Bronchial epithelial cell (primary cell): Measurements from ENCODE around the gene STN1. TPM values are rescaled to one million over a fixed set of nuclear protein-coding genes. Genes with fewer than 3 reads are reported as not detected.

ENCODE experiments used
- DNase-seq: peaks from one replicate; pipeline ENCODE4 v3.0.0-alpha.2; 2010; ENCODE audit warnings: low read depth
- FAIRE-seq: peaks from 2 replicates; lab custom pipeline; 2011; peaks lifted over from hg19 to GRCh38; lab: Jason Lieb, UNC
- H3K27me3 ChIP-seq: 2 replicates; pipeline ENCODE4 v1.5.1; 2011; ENCODE audit warnings: low read length; ENCODE audit not compliant: control insufficient read depth, insufficient read depth
- H3K36me3 ChIP-seq: 2 replicates; pipeline ENCODE4 v1.5.1; 2011; ENCODE audit warnings: low read length; ENCODE audit not compliant: control insufficient read depth, insufficient read depth
- H3K4me3 ChIP-seq: 2 replicates; pipeline ENCODE4 v1.5.1; 2011; ENCODE audit warnings: mild to moderate bottlenecking, low read depth, low read length, control low read depth
- CTCF ChIP-seq: IDR thresholded peaks from 2 replicates; pipeline ENCODE4 v1.5.1; 2011; ENCODE audit warnings: mild to moderate bottlenecking, moderate library complexity, low read length, control low read depth, inconsistent platforms; ENCODE audit not compliant: insufficient read depth, severe bottlenecking
- total RNA-seq: library from RNA; depleted of rRNA; stranded (reverse); fragments of >200 nt; gene quantifications from 2 replicates; pipeline ENCODE4 v1.2.1, GENCODE V29; 2014

The STN1 gene
- total RNA-seq, 1 donor from 2014 or later, result 67.7 TPM

DNA sequence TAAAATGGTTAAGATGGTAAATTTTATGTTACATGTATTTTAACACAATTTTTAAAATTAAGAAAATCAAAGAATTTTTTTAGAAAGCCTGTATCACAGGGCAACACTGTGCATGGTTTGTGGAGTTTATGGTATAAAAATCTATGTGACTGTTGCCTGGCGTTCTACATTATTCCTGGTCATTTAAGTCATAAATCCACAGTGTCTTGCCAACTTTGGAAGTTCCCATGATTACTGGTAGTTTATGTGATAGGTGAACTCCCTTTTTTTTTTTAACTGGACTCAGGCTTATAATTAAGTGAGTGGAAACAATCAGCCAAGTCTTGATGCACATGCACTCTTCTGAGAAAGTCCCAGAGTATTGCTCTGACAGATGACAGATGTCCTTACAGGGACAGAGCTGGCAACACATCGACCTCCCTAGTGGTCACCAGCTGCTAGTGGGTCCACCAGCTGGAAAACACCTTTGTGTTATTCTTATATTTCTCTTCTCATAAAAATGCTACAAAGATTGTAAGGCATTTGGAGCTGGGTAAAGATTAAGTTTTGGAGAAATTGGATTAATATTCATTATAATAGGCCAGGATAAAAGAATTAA, 8.8 kb upstream of the STN1 start:
- no peak for TF ChIP-seq CTCF
- peak; percentile 28 for FAIRE-seq

GRCh38 chr10:103925591-103925990, 7.6 kb upstream of the STN1 start:
- Histone ChIP-seq H3K27me3 (no peaks in the 10 kb centered on the region), H3K4me3 (no peak overlapping the region), H3K36me3 (no peaks in the 10 kb centered on the region)
- no peak for FAIRE-seq
- TF ChIP-seq CTCF, result no peak
- DNase-seq, result no peak

More for the DNA sequence above, 8.8 kb upstream of the STN1 start:
- no peak for DNase-seq
- no peak overlapping the region for H3K4me3 ChIP-seq
- H3K36me3 ChIP-seq, result no peaks in the 10 kb centered on the region
- H3K27me3 ChIP-seq, result no peaks in the 10 kb centered on the region

DNA sequence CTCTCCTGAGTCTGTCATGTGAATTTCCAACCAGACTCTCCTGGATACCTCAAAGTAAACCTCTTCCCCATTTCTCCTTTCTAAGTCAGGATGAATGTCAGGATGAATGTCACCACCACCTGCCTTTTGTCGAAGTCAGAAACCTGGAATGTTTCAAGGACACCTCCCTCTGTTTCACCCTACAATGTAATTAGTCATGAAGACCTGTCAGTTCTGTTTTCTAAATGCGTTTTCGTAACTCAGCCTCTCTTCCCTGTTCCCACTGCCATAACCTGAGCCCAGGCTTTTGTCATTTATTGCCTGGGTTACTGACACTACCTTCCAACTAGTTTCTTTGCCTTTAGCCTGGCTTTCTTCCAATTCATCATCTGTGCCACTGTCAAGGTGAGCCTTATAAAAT, 5.5 kb upstream of the STN1 start:
- TF ChIP-seq CTCF, result no peak
- FAIRE-seq, result no peak

GRCh38 chr10:103922659-103923058, 4.7 kb upstream of the STN1 start:
- no peak for FAIRE-seq
- Histone ChIP-seq H3K4me3 (no peak overlapping the region), H3K27me3 (no peaks in the 10 kb centered on the region), H3K36me3 (no peaks in the 10 kb centered on the region)
- TF ChIP-seq CTCF, result no peak
- DNase-seq, result no peak

More for the DNA sequence above, 5.5 kb upstream of the STN1 start:
- Histone ChIP-seq H3K27me3 (no peaks in the 10 kb centered on the region), H3K36me3 (no peaks in the 10 kb centered on the region), H3K4me3 (no peak overlapping the region)
- DNase-seq, result peak; percentile 88

- FAIRE-seq (no peak), DNase-seq (peak; percentile 23)
- no peak overlapping the region for H3K4me3 ChIP-seq
- H3K36me3 ChIP-seq, result no peaks in the 10 kb centered on the region
- H3K27me3 ChIP-seq, result no peaks in the 10 kb centered on the region
- no peak for TF ChIP-seq CTCF
These were observed 3.8 kb upstream of the STN1 start for GRCh38 chr10:103921750-103922195.

- TF ChIP-seq CTCF, result no peak
- DNase-seq (no peak), FAIRE-seq (no peak)
- Histone ChIP-seq H3K27me3 (no peaks in the 10 kb centered on the region), H3K36me3 (no peaks in the 10 kb centered on the region), H3K4me3 (no peak overlapping the region)
These were observed 3.3 kb upstream of the STN1 start for GRCh38 chr10:103921248-103921647.
